IMR-90 (cell line): ENCODE data around the gene SLC25A11. TPM values are rescaled to one million over a fixed set of nuclear protein-coding genes. Genes with fewer than 3 reads are reported as not detected.

Experiments used
- ATAC-seq: fragments of 200-7000 bp; cut with Tn5 transposase; 2 replicates; pipeline ENCODE4 v1.9.1; 2020; ENCODE audit warnings: low read depth, mild to moderate bottlenecking, moderate library complexity
- BruUV-seq: library from RNA; stranded (reverse); fragments of 400-500 nt; replicated peaks from 2 replicates; lab custom pipeline; 2021; lab: Mats Ljungman, UMichigan
- CTCF ChIA-PET: fragments of 300-600 bp; formaldehyde crosslinking; extraction: SDS; loops from one replicate; lab custom pipeline; 2021; ENCODE audit warnings: antibody characterized with exemption; lab: Yijun Ruan, JAX
- POLR2A ChIA-PET: fragments of 300-600 bp; sonication (Branson Sonifier 250); formaldehyde crosslinking; loops from one replicate; lab custom pipeline; 2022; ENCODE audit warnings: antibody characterized with exemption; ENCODE audit not compliant: unreplicated experiment; lab: Charles Lee
- DNase-seq: peaks from one replicate; pipeline ENCODE4 v3.0.0; 2013
- H2AFZ ChIP-seq: replicated peaks from 2 replicates; pipeline ENCODE3; 2013; ENCODE audit warnings: low read length, mild to moderate bottlenecking; ENCODE audit not compliant: poor library complexity
- H2AK5ac ChIP-seq: 2 replicates; pipeline ENCODE4 v1.6.1; 2013; ENCODE audit warnings: low read depth, low read length, inconsistent platforms
- H2AK9ac ChIP-seq: replicated peaks from 2 replicates; pipeline ENCODE3; 2013; ENCODE audit warnings: mild to moderate bottlenecking, low read depth, low read length, moderate library complexity; ENCODE audit not compliant: poor library complexity
- H2BK120ac ChIP-seq: 2 replicates; pipeline ENCODE4 v1.6.1; 2013; ENCODE audit warnings: low read depth, low read length, inconsistent platforms
- H2BK15ac ChIP-seq: 3 replicates; pipeline ENCODE4 v1.6.1; 2013; ENCODE audit warnings: low read depth, low read length, inconsistent platforms
- H2BK20ac ChIP-seq: 2 replicates; pipeline ENCODE4 v1.6.1; 2013; ENCODE audit warnings: low read depth, mild to moderate bottlenecking, inconsistent platforms, low read length, moderate library complexity
- H2BK5ac ChIP-seq: 2 replicates; pipeline ENCODE4 v1.6.1; 2013; ENCODE audit warnings: mild to moderate bottlenecking, low read depth, low read length, inconsistent platforms; ENCODE audit not compliant: poor library complexity, severe bottlenecking
- H3K14ac ChIP-seq: replicated peaks from 2 replicates; pipeline ENCODE4 v1.6.1; 2013; ENCODE audit warnings: low read depth, low read length, inconsistent platforms
- H3K18ac ChIP-seq: 2 replicates; pipeline ENCODE4 v1.6.1; 2013; ENCODE audit warnings: low read depth, low read length, control low read depth
- H3K23ac ChIP-seq: 2 replicates; pipeline ENCODE4 v1.6.1; 2013; ENCODE audit warnings: low read depth, low read length, inconsistent platforms
- H3K27ac ChIP-seq: 2 replicates; pipeline ENCODE4 v1.5.1; 2013; ENCODE audit warnings: mild to moderate bottlenecking, control low read depth, low read length; ENCODE audit not compliant: insufficient read depth
- H3K27me3 ChIP-seq: 2 replicates; pipeline ENCODE4 v1.6.1; 2013; ENCODE audit warnings: low read length; ENCODE audit not compliant: control insufficient read depth, insufficient read depth
- H3K36me3 ChIP-seq: 2 replicates; pipeline ENCODE4 v1.6.1; 2013; ENCODE audit warnings: low read length, mixed read lengths; ENCODE audit not compliant: control insufficient read depth, insufficient read depth
- H3K4ac ChIP-seq: 2 replicates; pipeline ENCODE4 v1.6.1; 2013; ENCODE audit warnings: low read depth, low read length, inconsistent platforms
- H3K4me1 ChIP-seq: 2 replicates; pipeline ENCODE4 v1.6.1; 2013; ENCODE audit warnings: low read length, mixed read lengths; ENCODE audit not compliant: control insufficient read depth, insufficient read depth
- H3K4me2 ChIP-seq: 2 replicates; pipeline ENCODE4 v1.6.1; 2013; ENCODE audit warnings: low read depth, mild to moderate bottlenecking, control low read depth, low read length, moderate library complexity
- H3K4me3 ChIP-seq: 2 replicates; pipeline ENCODE4 v1.5.1; 2013; ENCODE audit warnings: low read depth, mild to moderate bottlenecking, control low read depth, low read length, moderate library complexity; ENCODE audit not compliant: insufficient read depth
- H3K56ac ChIP-seq: 2 replicates; pipeline ENCODE4 v1.6.1; 2013; ENCODE audit warnings: low read length, inconsistent platforms; ENCODE audit not compliant: insufficient read depth; ENCODE audit errors: extremely low read depth
- H3K79me1 ChIP-seq, 2 experiments: 2 replicates each; pipeline ENCODE4 v1.6.1; 2013; ENCODE audit warnings: low read length in 2 of 2, inconsistent platforms in 1 of 2, low read depth in 1 of 2
- H3K9ac ChIP-seq: 2 replicates; pipeline ENCODE4 v1.6.1; 2013; ENCODE audit warnings: low read depth, low read length, control low read depth
- H3K9me1 ChIP-seq: 2 replicates; pipeline ENCODE4 v1.6.1; 2013; ENCODE audit warnings: low read length, inconsistent platforms; ENCODE audit not compliant: insufficient read depth
- H3K9me3 ChIP-seq: 2 replicates; pipeline ENCODE4 v1.6.1; 2013; ENCODE audit warnings: low read length; ENCODE audit not compliant: control insufficient read depth, insufficient read depth
- H4K20me1 ChIP-seq: 2 replicates; pipeline ENCODE4 v1.6.1; 2013; ENCODE audit warnings: low read length, inconsistent platforms; ENCODE audit not compliant: insufficient read depth
- H4K5ac ChIP-seq: 2 replicates; pipeline ENCODE4 v1.6.1; 2013; ENCODE audit warnings: mild to moderate bottlenecking, low read depth, low read length, control low read depth
- H4K8ac ChIP-seq, 2 experiments: 2 replicates each; pipeline ENCODE4 v1.6.1; 2013; ENCODE audit warnings: low read depth in 2 of 2, low read length in 2 of 2, control low read depth in 1 of 2, inconsistent platforms in 1 of 2
- H4K91ac ChIP-seq: 2 replicates; pipeline ENCODE4 v1.6.1; 2013; ENCODE audit warnings: low read depth, low read length, inconsistent platforms; ENCODE audit not compliant: insufficient read depth
- CEBPB ChIP-seq: IDR thresholded peaks from 2 replicates; pipeline ENCODE4 v1.6.1; 2012; ENCODE audit warnings: low read depth, low read length, improper control_type of control experiment
- CHD1 ChIP-seq: IDR thresholded peaks from 2 replicates; pipeline ENCODE4 v1.6.1; 2012; ENCODE audit warnings: low read depth, low read length, improper control_type of control experiment
- CTCF ChIP-seq: conservative IDR thresholded peaks from 2 replicates; pipeline ENCODE4 v1.5.1; 2012; ENCODE audit warnings: mild to moderate bottlenecking, low read depth, low read length, improper control_type of control experiment
- FOS ChIP-seq: fragments of 150-350 bp; IDR thresholded peaks from 2 replicates; pipeline ENCODE4 v1.6.1; 2016; ENCODE audit warnings: low read depth, low read length
- MAZ ChIP-seq: IDR thresholded peaks from 2 replicates; pipeline ENCODE4 v1.6.1; 2012; ENCODE audit warnings: low read depth, mild to moderate bottlenecking, low read length, improper control_type of control experiment, moderate library complexity, borderline replicate concordance
- RAD21 ChIP-seq: IDR thresholded peaks from 2 replicates; pipeline ENCODE4 v1.6.1; 2012; ENCODE audit warnings: low read length, improper control_type of control experiment
- SMC3 ChIP-seq: fragments of 150-350 bp; IDR thresholded peaks from 2 replicates; pipeline ENCODE4 v1.6.1; 2016; ENCODE audit warnings: low read depth, mild to moderate bottlenecking, antibody characterized with exemption, low read length, moderate library complexity
- WGBS, 2 experiments: methylation state at CpG; one replicate each; pipeline versions ENCODE4 v1.1.5 to v1.1.7; 2013; ENCODE audit warnings: missing lambda C conversion rate in 2 of 2; ENCODE audit not compliant: insufficient read length in 1 of 2; ENCODE audit errors: extremely low coverage in 2 of 2; 5-methylcytosine and 5-hydroxymethylcytosine counted together
- dilution Hi-C: fragments of 300-500 bp; cut with HindIII; formaldehyde crosslinking; loops from one replicate; pipeline ENCODE4 v1.14.3; 2018; ENCODE audit warnings: low sequenced_read_pairs; ENCODE audit not compliant: unreplicated experiment
- in situ Hi-C: fragments of 300-500 bp; cut with MboI; formaldehyde crosslinking; loops from 3 replicates; pipeline ENCODE4 v1.14.3; 2019; ENCODE audit warnings: low sequenced_read_pairs, inconsistent platforms, mixed read lengths
- intact Hi-C: fragments of 100-400 bp; cut with micrococcal nuclease; formaldehyde crosslinking; loops from 2 replicates; pipeline ENCODE4 v1.10.0; 2022
- polyA plus RNA-seq, 3 experiments: library from polyadenylated mRNA; depleted of rRNA; stranded (reverse); fragments of >200 nt; gene quantifications; 2 replicates each; pipeline ENCODE4 v1.2.3, GENCODE V29; 2012; ENCODE audit warnings: low replicate concordance in 1 of 3
- total RNA-seq: library from RNA; depleted of rRNA; stranded (reverse); fragments of >200 nt; gene quantifications from 2 replicates; pipeline ENCODE4 v1.2.3, GENCODE V29; 2012

SLC25A11 gene
- total and polyA plus RNA-seq, 2 of the 4 experiments (the other 2 are of a cell fraction) = 35.0 to 62.2 TPM

DNA sequence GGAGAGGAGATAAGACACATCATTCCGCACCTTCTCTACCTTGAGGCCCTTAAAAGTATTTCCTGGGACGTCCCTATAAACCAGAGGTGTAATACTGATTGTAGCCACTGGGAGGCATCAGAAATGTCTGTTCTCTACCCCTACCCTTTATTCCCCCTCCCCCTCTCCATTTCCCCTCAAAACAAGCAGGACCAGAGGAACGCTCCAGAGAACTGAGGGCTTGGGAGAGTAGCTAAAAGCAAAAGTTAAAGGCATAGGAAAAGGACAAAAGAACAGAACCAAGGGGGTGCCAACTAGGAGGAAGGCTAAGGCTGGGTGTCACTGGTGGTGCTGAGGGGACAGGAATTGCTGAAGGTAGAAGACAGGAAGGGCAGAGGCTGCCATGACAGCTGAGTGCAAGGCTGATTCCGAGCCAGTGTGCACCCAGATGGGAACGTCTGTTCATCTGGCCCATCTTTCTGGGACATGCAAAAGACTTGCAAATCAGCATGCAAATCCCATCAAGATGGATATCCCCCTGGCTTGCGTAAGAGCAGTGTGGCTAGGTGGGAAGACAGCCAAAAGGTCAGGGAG is 40.9 kb upstream of the SLC25A11 start:
- in situ Hi-C loops (no loop called here), dilution Hi-C loops (no loop called here), intact Hi-C loops (loop anchor here (1.0 kb wide), 1 partner anchor 82 kb away; no protein-coding TSS in a partner anchor)
- H4K91ac ChIP-seq = no peak overlapping the region
- no peak overlapping the region for H3K4me2 ChIP-seq
- POLR2A ChIA-PET = no interaction called here
- H3K79me1 ChIP-seq = peaks cover 6 to 32% of the 10 kb centered on the region in 2 experiments; a peak in 2 of 4 replicates
- 0 out of 2 replicates have a peak, but pooled peaks cover 9% of the 10 kb centered on the region for H4K20me1 ChIP-seq
- TF ChIP-seq CEBPB (peak; percentile 47; the same call in 1 of the 2 replicates), CTCF (peak; percentile 67), FOS (no peak), CHD1 (no peak), RAD21 (peak; percentile 51), SMC3 (peak; percentile 70), MAZ (no peak)
- H3K18ac ChIP-seq = no peak overlapping the region
- peaks cover 15% of the 10 kb centered on the region for H3K9me1 ChIP-seq
- peak; percentile 46 for DNase-seq
- BruUV-seq = no TSS peak
- H3K4me3 ChIP-seq = no peak overlapping the region
- no peak overlapping the region for H2AFZ ChIP-seq
- H4K8ac ChIP-seq = no peak overlapping the region
- no peak overlapping the region for H4K5ac ChIP-seq
- H3K36me3 ChIP-seq = peaks cover 49% of the 10 kb centered on the region
- peaks cover 3% of the 10 kb centered on the region; the same call in 1 of the 2 replicates for H3K4me1 ChIP-seq
- no peak overlapping the region for H2BK20ac ChIP-seq
- no peak overlapping the region for H3K56ac ChIP-seq
- peak; percentile 90 for ATAC-seq
- no peak overlapping the region for H3K9ac ChIP-seq
- no peak overlapping the region for H3K23ac ChIP-seq
- H2AK9ac ChIP-seq = peak overlapping the region; percentile 19
- H2BK120ac ChIP-seq = no peak overlapping the region
- no peak overlapping the region for H3K27ac ChIP-seq
- H3K14ac ChIP-seq = no peak overlapping the region
- no peaks in the 10 kb centered on the region for H3K9me3 ChIP-seq
- H2BK5ac ChIP-seq = no peak overlapping the region
- no peak overlapping the region for H3K4ac ChIP-seq
- CTCF ChIA-PET = interaction anchor here (1.8 kb wide), 1 partner anchor 10 kb away, joined by 6 read pairs; no protein-coding TSS in a partner anchor
- no peak overlapping the region for H2AK5ac ChIP-seq
- no peak overlapping the region for H2BK15ac ChIP-seq
- 48% methylated on average over 3 of the region's 6 CpGs; no CpG with 5 or more reads in 1 of the 2 experiments for WGBS, 2 experiments
- H3K27me3 ChIP-seq = no peaks in the 10 kb centered on the region
